RCC 7860 (cell line): ENCODE results near the gene LDB1.

Experiments
- DNase-seq: peaks from one replicate; pipeline ENCODE4 v3.0.0-alpha.2; 2015; ENCODE audit warnings: low spot score
- FAIRE-seq: peaks from 2 replicates; lab custom pipeline; 2012; peaks lifted over from hg19 to GRCh38; lab: Jason Lieb, UNC

Gene LDB1

DNA sequence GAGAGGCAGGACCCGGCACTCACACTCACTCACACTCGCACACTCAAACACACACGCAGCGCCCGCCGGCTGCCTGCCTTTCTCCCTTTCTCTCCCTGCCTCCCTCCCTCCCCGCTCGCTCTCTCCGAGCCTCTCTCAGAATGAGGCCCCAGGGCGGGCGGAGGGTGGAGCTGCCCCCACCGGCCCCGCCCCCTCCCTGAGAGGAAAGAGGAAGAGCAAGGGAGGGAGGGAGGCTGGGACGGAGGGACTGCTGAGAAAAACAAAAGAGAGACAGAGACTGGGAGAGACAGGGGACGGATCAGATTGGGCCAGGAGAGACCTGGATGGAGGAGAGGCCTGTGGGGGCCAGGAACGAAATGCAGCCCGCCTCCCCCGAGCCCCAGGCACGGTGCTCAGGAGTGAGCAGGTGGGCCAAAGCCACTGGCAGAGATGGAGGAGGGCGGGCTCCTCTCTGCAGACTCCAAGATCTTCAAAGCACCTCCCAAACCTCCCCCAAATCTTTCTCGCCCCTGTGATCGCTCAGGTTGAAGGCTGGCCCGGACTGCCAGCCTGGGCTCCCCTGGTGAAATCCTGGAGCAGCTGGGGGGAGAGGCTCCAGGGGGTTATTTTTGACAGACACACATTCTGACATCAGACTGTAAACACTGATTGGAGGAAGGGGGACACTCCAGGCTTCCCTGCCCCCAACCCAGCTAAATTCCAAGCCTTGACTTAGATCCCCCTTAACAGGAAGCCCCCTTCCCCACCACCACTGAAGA is 5.1 kb downstream of the LDB1 start:
- FAIRE-seq, result peak; percentile 23
- DNase-seq, result peak; percentile 54

DNA sequence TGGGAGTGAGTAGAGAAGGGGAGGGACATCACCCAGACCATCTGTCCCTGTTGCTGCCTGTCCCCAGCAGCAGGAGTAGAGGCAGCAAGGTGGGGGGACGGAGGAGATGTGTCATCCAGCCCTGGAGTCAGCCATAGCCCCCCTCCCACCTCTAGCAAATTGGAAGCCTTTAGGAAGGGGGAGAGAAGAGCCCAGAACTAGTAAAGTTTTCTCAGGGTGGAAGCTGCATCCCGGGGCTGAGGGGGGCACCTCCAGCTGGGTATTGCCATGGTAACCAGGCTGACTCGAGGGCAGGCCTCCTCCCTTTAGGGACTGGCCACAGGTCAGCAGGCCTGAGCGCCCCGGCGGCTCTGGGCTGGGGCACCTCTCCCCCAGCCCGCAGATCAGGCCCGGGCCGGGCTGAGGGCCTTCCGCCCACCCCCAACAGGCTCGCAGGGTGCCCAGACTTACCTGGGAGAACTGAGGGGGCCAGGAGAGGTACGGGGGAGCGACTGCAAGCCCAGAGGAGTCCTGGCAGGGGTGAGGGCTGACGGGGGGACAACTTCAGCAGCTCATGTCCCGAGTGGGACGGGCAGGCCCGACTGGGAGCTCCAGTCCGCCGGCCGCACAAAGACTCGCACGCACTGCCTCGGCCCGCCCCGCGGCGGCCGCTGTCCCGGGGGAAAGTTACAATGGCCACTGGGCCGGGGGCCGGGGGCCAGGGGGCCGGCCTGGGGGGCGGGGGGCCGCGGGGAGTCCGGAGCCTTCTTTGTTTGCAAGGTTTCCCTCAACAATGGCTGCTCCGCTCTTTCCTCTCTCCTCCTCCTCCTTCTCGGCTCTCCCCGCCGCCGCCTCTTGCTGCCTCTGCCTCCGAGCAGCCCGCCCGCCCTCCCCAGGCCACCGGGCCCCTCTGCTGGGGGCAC is 6.0 kb downstream of the LDB1 start:
- DNase-seq, result no peak
- no peak for FAIRE-seq

DNA sequence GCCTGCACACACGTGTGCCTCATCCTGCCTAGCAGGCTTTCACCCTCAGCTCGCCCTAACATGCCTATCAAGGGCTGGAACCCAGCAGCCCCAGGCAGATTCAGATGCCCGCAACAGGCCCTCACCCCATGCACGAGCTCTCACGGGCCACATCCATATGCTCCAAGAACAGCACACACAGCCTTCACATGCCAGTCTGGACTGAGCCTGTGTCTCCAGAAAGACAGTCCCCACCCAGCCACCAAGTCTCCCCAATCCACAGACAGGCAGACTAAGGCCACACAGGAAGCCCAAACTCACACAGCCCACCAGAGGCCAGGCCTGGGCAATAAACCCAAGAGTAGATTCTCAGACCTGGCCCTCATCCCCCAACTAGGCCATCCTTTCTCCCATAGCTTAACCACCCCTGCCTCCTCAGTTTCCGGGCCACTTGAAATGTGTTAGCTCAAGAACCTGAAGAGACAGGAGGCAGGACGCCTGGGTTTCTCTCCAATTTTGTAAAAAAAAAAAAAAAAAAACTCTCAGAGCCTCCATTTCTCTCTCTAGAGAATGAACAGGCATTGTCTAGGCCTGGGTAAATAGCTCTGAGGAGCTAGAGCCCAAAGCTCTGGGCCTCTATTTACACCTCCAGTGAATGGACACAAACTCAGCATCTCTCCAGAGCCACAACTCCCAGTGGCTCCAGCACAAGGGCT is 6.8 kb downstream of the LDB1 start:
- DNase-seq (no peak), FAIRE-seq (no peak)

DNA sequence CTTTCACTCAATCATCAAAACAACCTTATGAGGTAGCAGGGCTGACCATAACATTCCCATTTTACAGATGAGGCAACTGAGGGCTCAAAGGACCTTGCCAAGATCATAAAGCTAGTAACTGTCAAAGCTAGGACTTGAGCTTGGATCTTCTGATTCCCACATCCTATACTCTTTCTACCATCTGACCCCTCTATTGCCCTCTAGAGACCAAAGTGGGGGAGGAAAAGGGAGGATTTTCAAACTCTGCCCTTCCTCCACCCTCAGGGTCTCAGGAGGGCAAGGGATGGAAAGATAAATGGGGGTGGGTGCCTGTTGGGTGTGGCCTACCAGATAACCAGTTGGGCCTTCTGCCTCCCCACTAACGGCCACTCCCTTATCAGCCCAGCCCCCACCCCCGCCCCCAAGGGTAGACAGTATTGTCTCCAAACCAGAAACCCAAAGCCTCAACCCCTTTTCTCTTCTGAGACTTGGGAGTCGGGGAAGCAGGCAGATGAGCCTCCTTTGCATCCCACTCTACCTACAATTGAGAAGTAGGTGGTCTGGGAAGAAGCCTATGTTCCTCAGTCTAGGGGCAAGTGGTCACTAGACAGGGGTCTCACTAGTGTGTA is 7.9 kb downstream of the LDB1 start:
- DNase-seq (no peak), FAIRE-seq (no peak)

DNA sequence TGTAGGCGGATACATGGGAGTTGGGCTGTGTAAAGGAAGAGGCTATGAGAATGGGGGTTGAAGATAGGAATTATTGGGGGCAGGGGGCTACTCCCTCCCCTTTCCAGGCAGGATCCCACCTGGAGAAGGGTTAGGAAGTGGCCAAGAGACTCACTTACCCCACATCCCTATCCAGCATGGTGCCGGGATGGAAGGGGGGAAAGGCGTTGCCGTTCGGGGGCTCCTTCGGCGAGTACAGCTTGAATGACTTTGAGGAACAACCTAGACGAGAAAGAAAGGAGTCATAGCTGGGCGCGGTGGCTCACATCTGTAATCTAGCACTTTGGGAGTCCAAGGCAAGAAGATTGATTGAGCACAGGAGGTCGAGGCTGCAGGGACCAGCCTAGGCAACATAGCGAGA is 8.9 kb downstream of the LDB1 start:
- DNase-seq (no peak), FAIRE-seq (no peak)

DNA sequence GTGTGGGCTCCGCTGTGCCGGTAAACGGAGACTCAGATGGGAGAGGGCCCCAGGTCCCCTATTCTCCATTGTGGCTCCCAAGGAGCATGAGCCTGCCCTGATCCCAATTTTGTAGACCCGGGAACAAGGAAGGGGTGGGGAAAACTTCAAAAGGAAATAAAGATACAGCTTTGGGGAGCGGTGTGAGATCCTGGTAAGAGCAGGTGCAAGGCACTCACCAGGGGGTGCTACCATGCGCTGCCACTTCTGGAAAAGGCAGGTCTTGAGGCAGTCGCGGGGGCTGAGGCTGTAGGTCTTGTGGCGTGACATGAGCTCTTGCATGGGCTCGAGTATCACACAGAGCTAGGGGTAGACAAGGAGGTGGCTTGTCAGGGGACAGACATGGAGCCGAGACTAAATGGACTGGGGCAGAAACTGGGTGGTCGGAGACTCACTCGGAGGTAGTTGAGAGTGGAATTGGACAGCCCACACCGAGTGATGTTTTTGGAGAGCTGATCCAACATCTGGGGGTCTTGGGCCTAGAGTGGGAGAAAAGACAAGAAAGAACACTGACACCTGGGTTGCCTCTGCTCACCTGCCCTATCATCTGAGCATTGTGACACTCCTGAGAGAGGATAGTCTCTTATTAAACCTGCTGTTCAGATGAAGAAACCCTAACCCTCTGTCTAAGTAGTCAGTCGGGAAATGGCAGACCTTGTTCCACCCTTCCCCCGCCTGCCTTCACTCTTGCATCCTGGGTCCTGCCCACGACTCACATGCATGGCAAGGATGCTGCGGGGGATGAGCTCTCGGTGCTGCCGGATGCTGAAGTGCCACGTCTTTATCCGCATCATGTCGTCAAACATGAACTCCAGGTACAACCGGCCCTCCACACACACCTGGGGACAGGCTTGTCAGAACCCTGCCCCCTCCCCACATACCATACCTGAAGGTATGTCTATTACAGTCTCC is 10.7 kb downstream of the LDB1 start:
- no peak for DNase-seq
- FAIRE-seq, result no peak

DNA sequence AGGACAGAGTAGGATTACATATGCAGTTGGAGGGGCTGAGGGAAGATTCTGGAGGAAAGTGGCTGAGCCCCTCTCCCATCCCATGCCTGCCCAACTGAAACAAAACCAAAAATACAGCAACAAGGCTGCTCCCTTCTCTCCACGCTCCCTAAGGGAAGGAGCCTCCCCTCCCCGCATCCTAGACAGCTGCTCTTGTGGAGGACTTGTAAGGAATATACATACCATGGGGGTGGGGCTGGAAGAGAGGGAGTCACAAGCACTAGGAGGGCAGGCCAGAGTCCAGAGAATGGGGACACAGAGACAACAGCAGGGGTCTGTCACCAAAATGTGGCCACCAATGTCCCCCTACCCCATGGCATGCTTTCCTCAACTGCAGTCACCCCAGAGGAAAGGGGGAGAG is 13.2 kb downstream of the LDB1 start:
- FAIRE-seq (no peak), DNase-seq (no peak)

DNA sequence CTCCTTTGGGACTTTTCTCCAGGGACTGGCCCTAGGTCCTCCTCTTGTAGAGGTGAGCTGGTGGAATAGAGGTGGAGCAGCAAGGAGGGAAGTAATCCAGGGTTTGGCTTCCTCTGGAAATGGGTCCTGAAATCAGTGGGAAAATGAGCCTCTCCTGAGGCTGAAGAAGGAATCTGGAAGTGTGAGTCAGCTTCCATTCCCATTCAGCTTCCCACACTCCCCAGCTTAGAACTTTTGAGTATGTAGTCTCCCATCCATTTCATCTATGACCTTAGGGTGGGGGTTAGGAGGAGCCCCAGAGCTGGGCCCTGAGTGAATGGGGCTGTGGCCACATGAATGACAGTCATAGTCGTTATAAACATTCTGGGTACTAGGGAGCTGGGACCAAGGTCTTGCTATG is 17.7 kb downstream of the LDB1 start:
- FAIRE-seq (no peak), DNase-seq (no peak)

DNA sequence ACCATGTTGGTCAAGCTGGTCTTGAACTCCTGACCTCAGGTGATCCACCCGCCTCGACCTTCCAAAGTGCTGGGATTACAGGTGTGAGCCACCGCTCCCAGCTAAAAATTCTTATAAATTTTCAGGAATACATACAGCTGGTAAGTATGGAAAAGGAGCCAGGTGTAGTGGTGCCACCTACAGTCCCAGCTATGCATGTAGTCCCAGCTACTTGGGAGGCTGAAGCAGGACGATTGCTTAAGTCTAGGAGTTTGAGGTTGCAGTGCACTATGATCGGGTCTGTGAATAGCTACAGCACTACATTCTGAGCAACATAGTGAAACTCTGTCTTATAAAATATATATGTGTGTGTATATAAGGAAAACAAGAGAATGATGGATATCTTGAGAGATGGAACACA is 19.0 kb downstream of the LDB1 start:
- FAIRE-seq (no peak), DNase-seq (no peak)

DNA sequence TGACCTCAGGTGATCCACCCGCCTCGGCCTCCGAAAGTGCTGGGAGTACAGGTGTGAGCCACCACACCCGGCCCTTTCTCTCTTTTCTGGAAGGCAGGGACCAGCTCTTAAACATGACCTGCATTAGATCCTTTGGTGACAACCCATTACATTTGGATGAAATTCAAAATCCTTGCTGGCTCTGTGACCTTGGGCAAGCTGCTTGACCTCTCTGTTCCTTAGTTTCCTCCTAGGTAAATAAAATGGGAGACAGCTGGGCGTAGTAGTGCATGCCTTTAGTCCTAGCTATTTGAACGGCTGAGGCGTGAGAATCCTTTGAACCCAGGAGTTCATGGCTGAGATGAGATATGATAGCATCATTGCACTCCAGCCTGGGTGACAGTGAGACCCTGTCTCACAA is 23.7 kb downstream of the LDB1 start:
- no peak for DNase-seq
- no peak for FAIRE-seq

DNA sequence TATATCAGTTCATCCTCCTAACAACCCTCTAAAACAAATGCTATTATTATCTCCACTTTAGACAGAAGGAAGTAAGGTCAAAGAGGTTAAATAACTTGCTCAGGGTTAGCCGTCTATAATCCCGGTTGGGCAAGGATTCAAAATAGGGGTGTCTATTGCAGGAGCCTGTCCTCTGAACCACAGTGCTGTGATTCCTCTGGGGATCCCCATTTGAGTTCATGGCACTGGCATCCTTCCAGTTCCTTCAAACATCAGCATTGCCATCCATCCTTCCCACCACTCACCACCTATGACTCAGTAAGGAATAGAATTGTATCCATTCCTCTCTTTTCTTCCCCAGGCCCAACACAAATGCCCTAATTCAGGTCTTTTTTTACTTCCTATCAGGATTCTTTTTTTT is 29.4 kb downstream of the LDB1 start:
- FAIRE-seq (no peak), DNase-seq (no peak)

DNA sequence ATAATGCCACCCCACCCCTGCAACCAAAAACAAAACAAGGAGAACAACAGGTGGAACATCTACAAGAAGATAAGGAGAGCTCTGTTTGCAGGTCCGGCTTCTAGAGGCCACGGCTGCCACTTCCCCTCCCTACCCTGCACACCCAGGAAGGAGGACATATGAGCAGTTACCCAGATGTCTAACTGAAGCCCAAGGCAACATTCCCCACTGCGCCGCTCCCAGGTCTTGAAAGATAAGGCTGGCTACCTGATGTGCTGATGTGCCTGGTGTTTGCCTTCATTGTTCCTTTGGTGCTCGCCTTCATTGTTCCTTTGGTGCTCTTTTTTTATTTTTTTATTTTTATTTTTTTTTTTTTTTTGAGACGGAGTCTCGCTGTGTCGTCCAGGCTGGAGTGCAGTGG is 34.0 kb downstream of the LDB1 start:
- FAIRE-seq (no peak), DNase-seq (no peak)

DNA sequence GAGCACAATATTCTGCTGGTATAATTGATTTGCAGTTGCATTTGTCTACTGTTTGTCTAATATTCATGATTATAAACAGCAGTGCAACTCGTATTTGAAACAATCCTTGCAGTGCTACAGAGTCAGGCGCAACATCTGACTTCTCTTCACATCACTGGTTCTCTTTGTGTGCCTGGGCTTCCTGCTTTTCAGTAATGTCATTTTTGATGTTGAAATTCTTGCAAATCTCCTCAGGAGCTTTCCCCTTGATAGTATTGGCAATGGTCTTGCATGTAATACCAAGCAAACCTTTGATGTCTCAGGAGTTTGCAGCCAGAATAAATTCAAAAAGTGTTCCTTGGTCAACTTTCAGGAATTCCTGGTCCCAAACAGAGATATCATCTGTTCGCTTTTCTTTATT is 34.8 kb downstream of the LDB1 start:
- DNase-seq (no peak), FAIRE-seq (no peak)

DNA sequence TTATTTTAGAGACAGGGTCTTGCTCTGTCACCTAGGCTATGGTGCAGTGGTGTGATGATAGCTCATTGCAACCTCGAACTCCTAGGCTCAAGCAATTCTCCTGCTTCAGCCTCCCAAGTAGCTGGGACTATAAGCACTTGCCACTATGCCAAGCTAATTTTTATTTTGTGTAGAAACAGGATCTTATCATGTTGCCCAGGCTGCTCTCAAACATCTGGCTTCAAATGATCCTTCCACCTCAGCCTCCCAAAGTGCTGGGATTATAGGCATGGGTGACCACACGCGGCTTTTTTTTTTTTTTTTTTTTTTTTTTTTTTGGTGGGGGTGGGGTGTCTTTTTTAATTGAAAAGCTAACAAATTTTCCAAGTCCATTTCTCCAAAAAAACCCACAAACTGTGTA is 36.6 kb downstream of the LDB1 start:
- FAIRE-seq (no peak), DNase-seq (no peak)

DNA sequence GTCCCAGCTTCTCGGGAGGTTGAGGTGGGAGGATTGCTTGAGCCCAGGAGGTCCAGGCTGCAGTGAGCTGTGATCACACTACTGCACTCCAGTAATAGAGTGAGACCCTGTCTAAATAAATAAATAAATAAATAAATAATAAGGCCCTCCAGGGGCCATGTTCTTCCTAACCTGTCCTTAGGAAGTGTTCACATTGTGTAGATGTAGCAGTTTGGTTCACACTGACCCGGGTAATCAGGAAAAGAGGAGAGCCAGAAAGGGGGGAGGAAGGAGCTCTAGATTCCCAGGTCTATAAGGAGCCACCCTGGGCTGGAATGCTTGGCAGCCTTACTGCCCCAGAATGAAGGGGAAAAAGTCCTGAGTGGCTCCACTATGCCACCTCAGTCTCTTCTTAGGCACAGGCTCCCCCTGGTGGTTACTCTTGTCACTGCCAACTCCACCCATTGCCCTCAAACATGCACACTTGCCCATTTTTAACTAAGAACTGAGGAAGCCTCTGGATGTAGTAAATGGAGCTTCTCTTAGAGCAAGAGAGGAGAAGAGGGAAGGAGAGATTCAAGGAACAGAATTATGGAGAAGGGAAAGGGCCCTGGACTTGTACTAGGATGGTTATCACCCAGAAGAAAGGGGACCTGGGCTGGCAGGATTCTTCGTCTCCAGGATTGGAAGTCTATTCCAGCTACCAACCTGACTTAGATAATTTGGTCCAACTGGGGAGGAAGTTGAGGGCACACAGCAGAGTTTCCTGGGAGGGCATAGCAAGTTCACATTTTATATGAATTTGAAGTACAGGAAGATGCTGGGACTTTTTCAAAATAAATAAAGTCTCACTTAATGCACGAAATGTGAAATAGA is 47.3 kb downstream of the LDB1 start:
- peak; percentile 61 for DNase-seq
- FAIRE-seq, result peak; percentile 67

DNA sequence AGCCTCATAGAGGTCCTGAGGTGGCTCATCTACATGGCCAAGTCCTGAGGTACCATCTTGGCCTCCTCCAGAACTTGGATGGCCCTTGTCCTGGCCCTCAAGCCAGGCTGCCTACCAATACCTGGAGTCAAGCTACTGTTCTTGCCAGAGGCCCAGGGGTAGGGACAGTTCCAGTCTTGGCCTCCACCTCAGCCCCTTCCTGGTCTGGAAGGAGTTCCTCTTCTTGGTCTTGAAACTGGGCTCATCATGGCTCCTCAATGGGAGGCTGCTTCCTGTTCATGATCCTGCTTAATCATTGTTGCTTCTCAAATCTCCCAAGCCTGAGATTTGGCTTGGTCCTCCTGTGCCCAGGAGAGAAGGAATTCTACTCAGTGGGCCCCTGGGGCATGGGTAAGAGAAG is 51.1 kb downstream of the LDB1 start:
- DNase-seq (no peak), FAIRE-seq (no peak)

DNA sequence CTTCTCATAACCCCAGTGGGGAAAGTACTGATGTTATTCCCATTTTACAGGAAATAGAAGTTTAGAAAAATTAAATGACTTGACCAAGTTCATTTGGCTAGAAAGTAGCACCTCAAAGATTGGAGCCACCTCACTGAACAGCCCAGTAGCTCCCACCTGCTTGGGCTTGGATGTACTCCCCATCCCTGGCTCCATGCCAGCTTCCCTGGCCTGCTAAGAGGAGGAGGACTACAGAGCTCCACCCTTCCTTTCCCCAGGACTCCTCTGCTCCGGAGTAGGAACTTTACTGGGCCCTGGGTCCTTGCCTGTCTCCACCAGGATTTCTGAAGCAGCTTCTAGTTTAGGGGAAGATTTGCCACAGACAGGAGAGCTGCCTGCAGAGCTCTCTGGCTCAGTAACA is 52.0 kb downstream of the LDB1 start:
- FAIRE-seq (no peak), DNase-seq (no peak)

DNA sequence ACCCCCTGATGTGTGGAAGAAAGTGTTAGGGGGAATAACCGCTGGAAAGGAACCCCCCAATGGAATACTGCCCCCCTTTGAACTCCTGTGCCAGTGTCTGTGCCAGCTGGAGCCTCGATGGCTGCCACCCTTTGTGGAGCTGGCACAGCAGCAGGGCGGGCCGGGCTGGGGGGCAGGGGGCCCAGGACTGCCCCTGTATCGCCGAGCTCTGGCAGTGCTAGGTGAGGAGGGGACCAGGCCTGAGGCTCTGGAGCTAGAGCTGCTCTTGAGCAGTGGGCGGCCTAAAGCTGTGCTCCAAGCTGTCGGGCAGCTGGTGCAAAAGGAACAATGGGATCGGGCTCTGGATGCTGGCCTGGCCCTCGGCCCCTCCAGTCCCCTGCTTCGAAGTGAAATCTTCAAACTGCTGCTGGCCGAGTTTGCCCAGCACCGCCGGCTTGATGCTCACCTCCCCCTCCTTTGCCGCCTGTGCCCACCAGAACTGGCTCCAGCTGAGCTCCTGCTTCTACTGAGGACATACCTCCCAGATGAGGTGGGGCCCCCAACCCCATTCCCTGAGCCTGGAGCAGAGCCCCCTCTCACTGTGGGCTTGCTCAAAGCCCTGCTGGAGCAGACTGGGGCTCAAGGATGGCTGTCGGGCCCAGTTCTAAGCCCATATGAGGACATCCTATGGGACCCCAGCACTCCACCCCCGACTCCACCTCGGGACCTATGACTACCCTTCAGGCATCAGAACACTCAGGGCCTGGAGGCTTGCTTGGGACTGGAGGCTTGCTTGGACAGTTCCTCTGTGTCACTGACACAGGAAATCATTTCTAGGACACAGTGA is 52.9 kb downstream of the LDB1 start:
- FAIRE-seq, result no peak
- DNase-seq, result no peak
